GM19193 (cell line): Measurements from ENCODE around the gene NALCN.

Source experiments
- POLR2A ChIP-seq: IDR thresholded peaks from 4 replicates; pipeline ENCODE4 v1.6.1; 2011; ENCODE audit not compliant: insufficient read depth, insufficient read length; ENCODE audit errors: extremely low read depth

The NALCN gene

DNA sequence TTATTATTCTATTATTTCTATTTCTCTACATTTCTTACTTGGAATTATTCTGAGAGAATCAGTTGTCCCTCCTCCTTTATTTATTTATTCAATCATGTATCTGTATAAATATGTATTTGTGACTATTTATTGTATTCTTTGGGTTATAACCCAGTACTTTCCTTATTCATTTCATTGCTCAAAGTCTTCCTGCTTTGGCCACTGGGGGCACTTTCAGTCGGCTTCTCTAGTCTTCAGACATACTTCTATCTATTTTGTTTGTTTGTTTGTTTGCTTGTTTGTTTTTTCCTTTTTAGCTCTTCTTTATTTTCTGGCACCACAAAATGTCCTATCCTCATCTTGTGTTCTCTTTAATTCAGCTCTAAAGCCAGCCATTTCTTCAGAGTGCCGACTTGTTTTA, 260.4 kb downstream of the NALCN start:
- TF ChIP-seq POLR2A = no peak

DNA sequence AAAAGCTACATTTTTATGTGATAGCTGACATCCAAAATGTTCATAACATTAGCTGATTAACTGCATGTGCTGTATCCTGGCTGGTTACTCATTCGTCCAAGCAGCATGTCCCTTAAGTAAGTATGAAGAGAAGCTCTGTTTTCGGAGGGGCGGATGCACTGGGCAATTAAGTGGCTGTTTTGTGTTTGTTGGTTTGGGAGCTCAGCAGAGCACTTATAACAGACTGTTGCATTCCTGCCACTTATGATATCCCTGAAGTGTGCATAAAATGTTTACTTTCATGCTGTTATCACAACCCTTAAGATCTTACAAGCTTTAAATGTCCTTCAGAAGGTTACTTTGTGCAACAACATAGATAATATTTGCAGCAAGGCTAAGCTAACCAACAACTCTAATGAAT, 264.1 kb downstream of the NALCN start:
- TF ChIP-seq POLR2A = no peak

GRCh38 chr13:101150998-101151397, 265.3 kb downstream of the NALCN start:
- no peak for TF ChIP-seq POLR2A

DNA sequence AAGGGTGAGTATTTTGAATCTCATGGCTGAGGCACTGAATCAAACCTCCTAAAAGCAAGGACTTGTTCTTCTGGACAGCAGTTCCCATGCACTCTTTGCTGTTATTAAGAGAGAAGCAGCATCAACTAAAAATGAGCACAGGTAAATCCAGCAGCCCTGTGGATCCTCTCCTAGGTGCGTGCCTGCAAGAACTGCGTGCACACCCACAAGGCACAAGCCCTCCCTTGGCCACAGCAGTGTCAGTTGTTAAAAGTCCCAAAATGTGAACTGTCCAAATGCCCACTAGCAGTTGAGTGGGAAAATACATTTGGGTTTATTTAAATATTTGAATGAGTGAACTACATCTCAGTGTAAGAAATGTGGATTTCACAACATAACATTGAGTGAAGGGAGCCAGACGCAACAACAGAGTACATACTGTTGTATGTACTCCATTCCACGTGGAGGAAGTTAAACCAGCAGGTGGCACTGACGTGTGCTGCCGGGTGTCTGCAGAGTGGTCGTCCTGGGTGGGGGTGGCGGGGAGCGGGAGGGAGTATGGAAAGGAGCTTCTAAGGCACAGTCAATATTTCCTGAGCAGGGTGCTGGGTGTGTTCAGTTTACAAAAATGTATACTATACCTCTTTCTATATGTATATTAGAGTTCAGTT, 266.4 kb downstream of the NALCN start:
- TF ChIP-seq POLR2A = no peak

- TF ChIP-seq POLR2A = no peak
These were observed 270.0 kb downstream of the NALCN start for GRCh38 chr13:101146101-101146898.

DNA sequence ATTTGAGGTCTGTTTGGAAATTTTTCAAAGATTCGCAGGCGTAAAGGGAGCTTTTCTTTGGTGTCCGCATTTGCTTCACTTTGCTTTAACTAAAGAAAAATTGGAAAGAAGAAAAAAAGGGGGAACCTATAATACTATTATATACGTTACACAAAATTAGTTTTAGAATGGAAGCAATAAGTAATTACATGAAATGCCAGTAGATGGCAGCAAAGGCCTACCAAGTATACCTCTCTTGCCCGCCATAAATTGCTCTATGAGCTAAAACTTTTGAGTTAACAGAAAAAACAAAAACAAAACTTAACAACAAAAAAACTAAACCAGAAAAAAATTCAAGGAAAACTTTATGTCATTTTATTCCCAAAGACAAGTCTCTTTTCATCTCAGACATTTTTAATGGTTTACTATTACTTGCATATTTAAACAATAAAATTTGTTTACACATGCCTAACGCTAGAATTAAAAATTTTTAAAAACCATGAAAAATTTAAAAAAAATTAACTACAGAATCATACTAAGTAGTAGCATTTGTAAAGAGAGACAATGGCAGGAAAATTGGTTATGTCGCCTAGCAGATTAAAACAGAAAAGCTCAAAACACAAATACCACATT, 271.4 kb downstream of the NALCN start:
- TF ChIP-seq POLR2A = no peak

DNA sequence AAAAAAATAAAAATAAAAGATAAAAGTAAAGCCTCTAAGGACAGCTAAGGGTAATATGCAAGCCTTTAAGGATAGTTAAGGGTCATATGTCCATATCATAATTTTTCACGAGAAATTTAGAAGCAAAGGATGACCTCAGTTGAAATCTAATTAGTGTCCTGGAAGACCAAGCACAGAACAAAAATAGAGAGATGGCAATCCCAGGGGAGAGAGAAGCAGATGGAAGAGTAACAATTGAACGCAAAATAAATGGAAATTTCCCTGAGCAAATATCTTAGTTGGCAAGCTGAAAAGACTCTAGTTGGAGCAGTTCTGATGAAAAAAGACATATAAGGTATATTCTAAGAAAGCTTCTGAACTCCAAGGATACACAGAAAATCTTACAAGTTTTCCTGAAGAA, 275.4 kb downstream of the NALCN start:
- no peak for TF ChIP-seq POLR2A

DNA sequence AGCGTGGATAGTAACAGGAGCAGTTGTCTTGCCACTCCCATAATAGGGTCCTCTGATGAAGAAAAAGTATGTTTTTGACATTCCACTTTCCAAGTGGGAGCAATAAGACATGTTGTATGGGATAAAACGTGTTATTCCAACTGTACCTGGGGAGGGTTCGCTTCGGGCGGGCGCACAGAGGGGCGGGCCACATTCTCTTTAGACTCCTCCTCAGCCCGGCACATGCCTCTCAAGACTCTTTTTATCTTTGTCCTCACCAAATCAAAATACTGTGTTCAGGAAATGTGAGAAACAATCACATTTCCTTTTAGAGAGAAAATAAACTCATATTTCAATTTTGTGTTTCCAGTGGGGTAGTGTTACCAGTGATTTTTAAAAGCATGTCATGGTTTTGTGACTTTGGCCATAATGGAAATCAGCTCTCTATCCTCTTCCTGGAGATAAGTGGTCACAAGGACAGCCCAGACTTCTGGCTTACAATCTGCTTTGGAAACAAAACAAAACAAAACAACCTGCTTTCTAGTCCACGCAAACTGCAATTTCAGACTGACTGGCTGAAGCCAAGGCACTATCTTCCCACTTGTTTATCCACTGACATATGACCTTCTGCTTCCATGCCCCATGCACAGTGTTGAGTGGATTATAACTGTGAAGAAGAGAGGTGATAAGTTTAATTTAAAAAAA, 276.1 kb downstream of the NALCN start:
- no peak for TF ChIP-seq POLR2A

- TF ChIP-seq POLR2A = no peak
These were observed 277.2 kb downstream of the NALCN start for GRCh38 chr13:101139081-101139480.

GRCh38 chr13:101127741-101128353, 288.5 kb downstream of the NALCN start:
- no peak for TF ChIP-seq POLR2A

DNA sequence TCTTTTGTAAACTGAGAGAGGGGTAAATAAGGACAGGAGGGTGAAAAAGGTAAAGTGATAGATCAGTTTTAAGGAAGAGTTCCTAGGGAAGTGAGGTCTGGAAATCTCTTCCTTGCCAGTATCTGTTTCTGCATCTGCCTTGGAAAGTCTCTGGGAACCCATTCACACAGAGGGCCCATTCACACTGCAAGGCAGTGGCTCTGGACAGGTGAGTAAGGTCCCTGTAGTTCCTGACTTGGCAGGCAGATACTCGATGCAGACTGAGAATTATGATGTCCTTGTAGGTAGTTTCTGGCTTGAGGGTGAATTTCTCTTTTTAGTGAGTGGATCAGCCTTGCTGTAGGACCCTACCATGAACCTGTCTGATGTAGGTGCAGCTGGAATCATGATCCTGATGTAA, 293.3 kb downstream of the NALCN start:
- TF ChIP-seq POLR2A = no peak

DNA sequence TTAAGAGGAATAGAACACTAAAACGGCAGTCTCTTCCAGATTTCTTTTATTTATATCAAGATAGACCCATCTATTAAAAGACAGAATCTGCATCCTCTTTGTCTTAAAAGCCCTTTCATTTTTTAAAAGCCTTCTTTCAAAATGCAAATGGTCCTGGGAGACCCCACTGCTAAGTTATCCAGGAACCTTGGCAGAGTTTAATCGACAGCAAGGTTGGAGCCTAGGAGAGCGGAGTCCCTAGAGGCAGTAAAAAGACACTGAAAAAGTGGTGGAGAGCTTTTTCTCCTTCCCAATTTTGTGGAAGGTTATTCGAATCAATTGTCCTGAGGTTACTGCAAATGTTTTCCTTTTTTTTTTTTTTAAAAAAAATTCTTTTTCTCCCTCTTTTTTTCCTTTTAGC, 294.7 kb downstream of the NALCN start:
- no peak for TF ChIP-seq POLR2A

DNA sequence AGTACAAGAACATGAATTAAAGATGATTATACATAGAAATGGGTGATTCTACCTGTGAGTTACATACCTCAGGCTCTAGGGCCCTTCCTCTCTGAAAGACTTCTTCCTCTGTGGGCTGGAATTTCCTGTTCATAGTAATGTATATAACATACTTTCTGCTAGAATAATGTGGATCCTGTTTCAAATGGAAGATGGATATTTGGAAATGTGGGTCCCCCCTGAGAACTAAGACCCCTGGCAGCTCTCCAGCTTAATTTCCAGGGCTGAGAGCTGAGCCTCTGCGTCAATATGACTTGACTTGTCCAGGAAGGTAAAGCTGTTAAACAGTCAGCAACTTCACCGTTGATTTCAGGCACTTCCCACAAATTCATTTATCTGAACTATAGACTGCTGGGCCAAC, 296.3 kb downstream of the NALCN start:
- no peak for TF ChIP-seq POLR2A

DNA sequence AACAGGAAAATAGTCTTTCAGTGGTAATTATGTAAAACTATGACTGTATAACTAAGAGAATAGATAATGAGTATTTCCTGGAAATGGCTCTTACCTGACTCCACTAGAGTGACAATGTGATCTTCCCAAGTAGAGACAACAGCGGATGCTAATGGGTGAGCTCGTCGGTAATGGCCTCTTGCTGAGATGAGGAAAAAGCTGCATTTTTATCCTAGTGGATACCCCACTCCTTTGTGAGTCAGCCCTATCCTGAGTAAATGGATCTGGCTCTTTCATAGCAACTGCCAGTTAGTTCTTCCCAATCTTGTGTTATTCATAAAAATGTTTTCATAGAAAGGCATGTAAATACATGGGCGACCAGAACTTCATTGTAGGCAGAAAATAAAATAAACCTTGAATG, 299.5 kb downstream of the NALCN start:
- no peak for TF ChIP-seq POLR2A

DNA sequence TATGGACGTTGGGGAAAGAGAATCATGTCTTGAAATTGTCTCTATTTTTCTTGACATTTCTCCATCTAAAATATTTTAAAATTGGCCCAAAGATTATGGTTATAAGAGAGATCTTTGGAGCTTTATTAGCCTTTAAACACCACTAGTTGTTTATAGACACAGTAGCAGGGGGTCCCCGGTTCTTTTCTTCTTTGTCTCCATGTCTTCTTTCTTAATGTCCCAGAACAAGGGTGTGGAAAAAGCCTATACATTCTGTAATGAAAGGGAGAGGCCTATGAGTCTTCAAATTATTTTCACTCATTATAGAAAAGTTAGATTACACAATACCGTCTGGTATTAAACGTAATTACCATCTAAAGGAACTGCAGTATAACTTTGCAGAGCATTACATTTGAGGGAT, 300.0 kb downstream of the NALCN start:
- no peak for TF ChIP-seq POLR2A
